H1 (cell line): ENCODE measurements around the gene CST5. TPM values are rescaled to one million over a fixed set of nuclear protein-coding genes. Genes with fewer than 3 reads are reported as not detected.

Source experiments
- CTCF ChIA-PET: fragments of 300-600 bp; sonication (Branson Sonifier 250); formaldehyde crosslinking; loops from one replicate; lab custom pipeline; 2021; ENCODE audit not compliant: partially characterized antibody; lab: Charles Lee
- POLR2A ChIA-PET: fragments of 300-600 bp; sonication (Branson Sonifier 250); formaldehyde crosslinking; loops from one replicate; lab custom pipeline; 2021; ENCODE audit warnings: inconsistent platforms; ENCODE audit not compliant: partially characterized antibody; lab: Charles Lee
- DNase-seq, 2 experiments: peaks; one replicate each; pipeline versions ENCODE4 v3.0.0 to v3.0.0-alpha.2; 2010 to 2022; ENCODE audit warnings: low spot score in 2 of 2, low read depth in 1 of 2, mixed read lengths in 1 of 2
- FAIRE-seq: peaks from 2 replicates; lab custom pipeline; 2011; peaks lifted over from hg19 to GRCh38; lab: Jason Lieb, UNC
- H2AFZ ChIP-seq: 2 replicates; pipeline ENCODE4 v1.8.1; 2012; ENCODE audit warnings: low read length, inconsistent platforms
- H2AK5ac ChIP-seq: 2 replicates; pipeline ENCODE4 v1.6.1; 2013; ENCODE audit warnings: low read depth, low read length
- H2BK120ac ChIP-seq: replicated peaks from 2 replicates; pipeline ENCODE3; 2013; ENCODE audit warnings: low read depth, low read length, inconsistent platforms
- H2BK12ac ChIP-seq: 2 replicates; pipeline ENCODE4 v1.6.1; 2013; ENCODE audit warnings: low read depth, low read length
- H2BK15ac ChIP-seq: 2 replicates; pipeline ENCODE4 v1.6.1; 2013; ENCODE audit warnings: low read length
- H2BK20ac ChIP-seq: 2 replicates; pipeline ENCODE4 v1.6.1; 2013; ENCODE audit warnings: low read length
- H2BK5ac ChIP-seq: 2 replicates; pipeline ENCODE4 v1.6.1; 2013; ENCODE audit warnings: low read depth, low read length
- H3K14ac ChIP-seq: 2 replicates; pipeline ENCODE4 v1.6.1; 2013; ENCODE audit warnings: inconsistent platforms; ENCODE audit not compliant: insufficient read length
- H3K18ac ChIP-seq: 2 replicates; pipeline ENCODE4 v1.6.1; 2013; ENCODE audit warnings: low read length; ENCODE audit errors: extremely low read depth
- H3K23ac ChIP-seq: 2 replicates; pipeline ENCODE4 v1.6.1; 2013; ENCODE audit warnings: inconsistent platforms; ENCODE audit not compliant: insufficient read length
- H3K23me2 ChIP-seq: 2 replicates; pipeline ENCODE4 v1.6.1; 2013; ENCODE audit warnings: low read depth, low read length
- H3K27ac ChIP-seq: 2 replicates; pipeline ENCODE4 v1.6.1; 2011; ENCODE audit warnings: low read depth, low read length, inconsistent platforms
- H3K27me3 ChIP-seq, 4 experiments: replicated peaks in 1 of 4; 1 replicate in 1 of 4; 2 replicates in 3 of 4; pipeline versions ENCODE4 v1.6.1 to v1.8.1; 2011 to 2013; ENCODE audit warnings: low read length in 3 of 4, mild to moderate bottlenecking in 3 of 4, inconsistent platforms in 2 of 4, mixed read lengths in 2 of 4, moderate library complexity in 1 of 4; ENCODE audit not compliant: control insufficient read depth in 3 of 4, insufficient read depth in 3 of 4; ENCODE audit errors: extremely low read depth in 1 of 4
- H3K36me3 ChIP-seq, 4 experiments: 2 replicates each; pipeline versions ENCODE4 v1.6.1 to v1.8.1; 2011 to 2013; ENCODE audit warnings: mild to moderate bottlenecking in 4 of 4, low read length in 3 of 4, moderate library complexity in 2 of 4, control low read depth in 1 of 4, inconsistent platforms in 1 of 4; ENCODE audit not compliant: insufficient read depth in 4 of 4, control insufficient read depth in 2 of 4
- H3K4ac ChIP-seq: replicated peaks from 2 replicates; pipeline ENCODE3; 2013; ENCODE audit warnings: low read length, low read depth, mixed read lengths, inconsistent platforms; ENCODE audit not compliant: insufficient read length
- H3K4me1 ChIP-seq, 4 experiments: replicated peaks in 1 of 4; 1 replicate in 1 of 4; 2 replicates in 3 of 4; pipeline versions ENCODE4 v1.6.1 to v1.8.1; 2011 to 2013; ENCODE audit warnings: low read length in 3 of 4, inconsistent platforms in 2 of 4, mixed read lengths in 1 of 4; ENCODE audit not compliant: insufficient read depth in 4 of 4, control insufficient read depth in 3 of 4
- H3K4me2 ChIP-seq, 2 experiments: 2 replicates each; pipeline versions ENCODE4 v1.6.1 to v1.8.1; 2011 to 2013; ENCODE audit warnings: low read depth in 2 of 2, low read length in 2 of 2, control low read depth in 1 of 2, inconsistent platforms in 1 of 2, mild to moderate bottlenecking in 1 of 2; ENCODE audit not compliant: insufficient read depth in 1 of 2
- H3K4me3 ChIP-seq, 4 experiments: fragments of 200-600, 300-600 bp in 1 of 4; sonication (generic), shearing (Covaris generic), sonication (Bioruptor Twin) in 1 of 4; 2 replicates each; pipeline versions ENCODE4 v1.5.1 to v1.8.1; 2011 to 2016; ENCODE audit warnings: low read length in 4 of 4, low read depth in 3 of 4, control low read depth in 2 of 4, inconsistent platforms in 2 of 4, mild to moderate bottlenecking in 2 of 4, mixed read lengths in 1 of 4, moderate library complexity in 1 of 4; ENCODE audit not compliant: insufficient read depth in 2 of 4; ENCODE audit errors: extremely low read depth in 1 of 4
- H3K56ac ChIP-seq: replicated peaks from 2 replicates; pipeline ENCODE3; 2013; ENCODE audit warnings: low read depth, mild to moderate bottlenecking, mixed read lengths, low read length, inconsistent platforms; ENCODE audit not compliant: insufficient read length
- H3K79me1 ChIP-seq: 2 replicates; pipeline ENCODE4 v1.6.1; 2013; ENCODE audit warnings: low read depth, low read length, control low read depth
- H3K79me2 ChIP-seq, 2 experiments: 2 replicates each; pipeline versions ENCODE4 v1.6.1 to v1.8.1; 2012 to 2013; ENCODE audit warnings: low read length in 2 of 2, mild to moderate bottlenecking in 2 of 2, inconsistent platforms in 1 of 2; ENCODE audit not compliant: insufficient read depth in 2 of 2, control insufficient read depth in 1 of 2
- H3K9ac ChIP-seq, 4 experiments: replicated peaks in 1 of 4; 1 replicate in 1 of 4; 2 replicates in 3 of 4; pipeline versions ENCODE4 v1.6.1 to v1.8.1; 2011 to 2013; ENCODE audit warnings: low read depth in 3 of 4, low read length in 3 of 4, control low read depth in 2 of 4, mild to moderate bottlenecking in 2 of 4, moderate library complexity in 2 of 4, inconsistent platforms in 1 of 4; ENCODE audit errors: extremely low read depth in 1 of 4
- H3K9me3 ChIP-seq, 2 experiments: 2 replicates each; pipeline versions ENCODE4 v1.6.1 to v1.8.1; 2012 to 2013; ENCODE audit warnings: mild to moderate bottlenecking in 2 of 2, moderate library complexity in 2 of 2, control low read depth in 1 of 2, inconsistent platforms in 1 of 2, low read depth in 1 of 2, low read length in 1 of 2, mixed read lengths in 1 of 2; ENCODE audit not compliant: insufficient read depth in 2 of 2
- H4K20me1 ChIP-seq, 2 experiments: replicated peaks in 1 of 2; 2 replicates each; pipeline versions ENCODE3 to v1.8.1; 2011 to 2013; ENCODE audit warnings: inconsistent platforms in 2 of 2, low read length in 2 of 2, mild to moderate bottlenecking in 1 of 2; ENCODE audit not compliant: insufficient read depth in 2 of 2, control insufficient read depth in 1 of 2
- H4K5ac ChIP-seq: 2 replicates; pipeline ENCODE4 v1.6.1; 2013; ENCODE audit warnings: low read length, low read depth, mixed read lengths, inconsistent platforms; ENCODE audit not compliant: insufficient read length
- H4K8ac ChIP-seq: 2 replicates; pipeline ENCODE4 v1.8.0; 2013; ENCODE audit warnings: mild to moderate bottlenecking, moderate library complexity, low read length, inconsistent platforms; ENCODE audit not compliant: insufficient read depth; ENCODE audit errors: extremely low read depth
- H4K91ac ChIP-seq: replicated peaks from 2 replicates; pipeline ENCODE3; 2013; ENCODE audit warnings: low read length, mixed read lengths, inconsistent platforms; ENCODE audit not compliant: insufficient read length
- ASH2L ChIP-seq: fragments of 200-600, 300-600 bp; sonication (generic); IDR thresholded peaks from one replicate; pipeline ENCODE4 v1.7.1; 2017; ENCODE audit warnings: low read length
- CBX5 ChIP-seq: fragments of 300-800, 300-1000 bp; sonication (generic); IDR thresholded peaks from 2 replicates; pipeline ENCODE4 v1.7.1; 2016; ENCODE audit warnings: antibody characterized with exemption, low read length, low read depth
- CHD1 ChIP-seq: IDR thresholded peaks from 2 replicates; pipeline ENCODE4 v1.6.1; 2012; ENCODE audit warnings: low read depth, low read length, improper control_type of control experiment
- CHD2 ChIP-seq: IDR thresholded peaks from 2 replicates; pipeline ENCODE4 v1.6.1; 2012; ENCODE audit warnings: low read length, improper control_type of control experiment
- EZH2 ChIP-seq: fragments of 200-600 bp; sonication (generic); IDR thresholded peaks from 2 replicates; pipeline ENCODE4 v1.7.1; 2012; ENCODE audit warnings: low read depth, mild to moderate bottlenecking, moderate library complexity, low read length, inconsistent platforms; ENCODE audit not compliant: severe bottlenecking
- GTF2F1 ChIP-seq: IDR thresholded peaks from 2 replicates; pipeline ENCODE4 v1.6.1; 2012; ENCODE audit warnings: low read depth, low read length, improper control_type of control experiment, borderline replicate concordance
- JUN ChIP-seq: IDR thresholded peaks from 2 replicates; pipeline ENCODE4 v1.6.1; 2011; ENCODE audit warnings: low read depth, mild to moderate bottlenecking, improper control_type of control experiment, low read length
- JUND ChIP-seq: IDR thresholded peaks from 2 replicates; pipeline ENCODE4 v1.6.1; 2011; ENCODE audit warnings: mild to moderate bottlenecking, improper control_type of control experiment, low read length
- KDM1A ChIP-seq: fragments of 200-600, 300-600 bp; sonication (generic); IDR thresholded peaks from 2 replicates; pipeline ENCODE4 v1.7.1; 2016; ENCODE audit warnings: mild to moderate bottlenecking, low read length, borderline replicate concordance
- PHF8 ChIP-seq: fragments of 200-600 bp; sonication (generic); conservative IDR thresholded peaks from 2 replicates; pipeline ENCODE4 v1.7.1; 2012; ENCODE audit warnings: low read depth, mild to moderate bottlenecking, inconsistent platforms, low read length, moderate library complexity
- POLR2A ChIP-seq, 2 experiments: IDR thresholded peaks; 1 replicate in 1 of 2; 2 replicates in 1 of 2; pipeline ENCODE4 v1.6.1; 2011; ENCODE audit warnings: low read depth in 2 of 2, low read length in 2 of 2, mild to moderate bottlenecking in 2 of 2; ENCODE audit errors: control extremely low read depth in 1 of 2
- SIRT6 ChIP-seq: IDR thresholded peaks from one replicate; pipeline ENCODE4 v1.7.1; 2012; ENCODE audit warnings: low read length, inconsistent platforms
- SP2 ChIP-seq: IDR thresholded peaks from 2 replicates; pipeline ENCODE4 v1.6.1; 2012; ENCODE audit warnings: mild to moderate bottlenecking, low read length, inconsistent platforms
- TCF12 ChIP-seq: IDR thresholded peaks from 2 replicates; pipeline ENCODE4 v1.6.1; 2011; ENCODE audit warnings: low read depth, mild to moderate bottlenecking, low read length
- WGBS, 2 experiments: shearing (Covaris generic) in 1 of 2; methylation state at CpG; one replicate each; pipeline versions ENCODE4 v1.1.6 to v1.1.7; 2013 to 2015; ENCODE audit warnings: low lambda C conversion rate in 2 of 2, mixed read lengths in 2 of 2, inconsistent platforms in 1 of 2, low coverage in 1 of 2, missing lambda C conversion rate in 1 of 2; ENCODE audit not compliant: insufficient replicate concordance in 2 of 2, insufficient coverage in 1 of 2, insufficient read length in 1 of 2; ENCODE audit errors: extremely low coverage in 1 of 2, missing lambda C conversion rate in 1 of 2; 5-methylcytosine and 5-hydroxymethylcytosine counted together
- polyA plus RNA-seq, 7 experiments: library from polyadenylated mRNA; depleted of rRNA in 3 of 7; stranded (reverse) in 5 of 7; unstranded in 2 of 7; fragments of >200 nt in 5 of 7; fragments of 200-250 nt in 2 of 7; gene quantifications; 1 replicate in 5 of 7; 2 replicates in 1 of 7; 4 replicates in 1 of 7; pipeline versions ENCODE4 v1.2.1 to v1.2.3, GENCODE V29; 2011 to 2013; ENCODE audit warnings: missing spikeins in 2 of 7, mixed read lengths in 2 of 7
- total RNA-seq: library from RNA; stranded (reverse); fragmentation: NEBNext Ultra II Directional; extraction: Animal tissue kit (Norgen Biotek cat#: 25700); gene quantifications from 2 replicates; pipeline ENCODE4 v1.2.1, GENCODE V29; 2021

Gene CST5
- total and polyA plus RNA-seq, 2 of the 8 experiments (the other 6 are each of a cell fraction or from before 2014, with no cell fraction given): not detected

DNA sequence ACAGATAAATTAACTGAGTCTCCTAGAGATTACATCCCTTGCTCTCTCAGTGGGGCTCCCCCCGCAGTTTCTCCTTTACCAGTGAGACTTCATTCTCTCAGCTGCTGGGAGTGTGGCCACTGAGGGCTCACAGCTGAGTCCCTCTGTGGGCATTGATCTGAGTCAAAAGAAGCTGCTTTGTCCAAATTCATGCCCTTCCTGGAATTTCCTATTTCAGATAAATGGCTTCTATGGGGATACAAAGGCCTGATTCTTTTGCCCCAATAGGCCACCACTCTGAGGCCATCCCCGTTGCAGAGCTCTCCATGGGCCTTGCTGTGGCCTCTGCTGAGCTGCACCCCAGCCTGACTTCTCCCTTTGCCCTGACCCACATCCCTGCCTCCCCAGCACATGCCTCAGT lies 10.0 kb downstream of the CST5 start:
- H2AK5ac ChIP-seq: no peak overlapping the region
- no peak overlapping the region for H3K14ac ChIP-seq
- no peaks in the 10 kb centered on the region for H3K27me3 ChIP-seq
- no peak overlapping the region for H3K4me3 ChIP-seq
- no peaks in the 10 kb centered on the region for H4K20me1 ChIP-seq
- H3K23me2 ChIP-seq: no peaks in the 10 kb centered on the region
- H4K5ac ChIP-seq: no peak overlapping the region
- DNase-seq (no peak), FAIRE-seq (no peak)
- peak overlapping the region; percentile 42; the same call in 1 of the 2 replicates for H3K18ac ChIP-seq
- peak overlapping the region; percentile 88 for H4K91ac ChIP-seq
- no peak overlapping the region for H3K27ac ChIP-seq
- peak overlapping the region; percentile 96 for H2BK120ac ChIP-seq
- H3K4me2 ChIP-seq: peak overlapping the region in 1 of 2 experiments; percentile 73; a peak in 1 of 4 replicates
- no peak overlapping the region for H3K23ac ChIP-seq
- no peaks in the 10 kb centered on the region for H3K9me3 ChIP-seq
- H2BK12ac ChIP-seq: peak overlapping the region; percentile 29; the same call in 1 of the 2 replicates
- no peak overlapping the region for H3K4ac ChIP-seq
- no peak overlapping the region for H2BK15ac ChIP-seq
- H3K36me3 ChIP-seq: no peaks in the 10 kb centered on the region
- H4K8ac ChIP-seq: no peak overlapping the region
- no peak overlapping the region for H2AFZ ChIP-seq
- H2BK5ac ChIP-seq: peak overlapping the region; percentile 77; the same call in 1 of the 2 replicates
- TF ChIP-seq EZH2 (no peak), CHD1 (no peak), CBX5 (no peak), JUN (no peak), SIRT6 (no peak), ASH2L (no peak), CHD2 (no peak), KDM1A (no peak), JUND (no peak), TCF12 (no peak), PHF8 (no peak), SP2 (no peak), GTF2F1 (no peak), POLR2A (IDR thresholded peaks at IDR 0.05; ENCODE audit: control extremely low read depth in 1 of 2, low read depth in 2 of 2, low read length in 2 of 2) (no peak)
- ChIA-PET POLR2A (no interaction called here), CTCF (interaction anchor here (0.9 kb wide), 1 partner anchor 42 kb away, joined by 5 read pairs; no protein-coding TSS in a partner anchor)
- no peak overlapping the region for H3K9ac ChIP-seq
- WGBS, 2 experiments: 83% methylated on average over 2 of the region's 2 CpGs; no CpG with 5 or more reads in 1 of the 2 experiments
- H2BK20ac ChIP-seq: peak overlapping the region; percentile 87; the same call in 1 of the 2 replicates
- H3K4me1 ChIP-seq: peaks cover 9 to 31% (median 17%) of the 10 kb centered on the region in 4 experiments; a peak in 6 of 7 replicates
- H3K79me2 ChIP-seq: no peaks in the 10 kb centered on the region
- no peak overlapping the region for H3K56ac ChIP-seq
- H3K79me1 ChIP-seq: no peaks in the 10 kb centered on the region
